A673 (cell line): ENCODE measurements around the gene CABLES2. TPM values are rescaled to one million over a fixed set of nuclear protein-coding genes. Genes with fewer than 3 reads are reported as not detected.

Experiments
- BruUV-seq: library from RNA; stranded (reverse); fragments of 400-500 nt; replicated peaks from 2 replicates; lab custom pipeline; 2021; lab: Mats Ljungman, UMichigan
- CTCF ChIA-PET: fragments of 300-600 bp; sonication (Branson Sonifier 250); formaldehyde crosslinking; loops from one replicate; lab custom pipeline; 2022; ENCODE audit warnings: antibody characterized with exemption; lab: Charles Lee
- POLR2A ChIA-PET: fragments of 300-600 bp; sonication (Branson Sonifier 250); formaldehyde crosslinking; loops from one replicate; lab custom pipeline; 2022; ENCODE audit warnings: antibody characterized with exemption; ENCODE audit not compliant: low non-redundant PET; lab: Charles Lee
- DNase-seq: peaks from one replicate; pipeline ENCODE4 v3.0.0-alpha.2; 2015; ENCODE audit warnings: low spot score
- H3K27ac ChIP-seq: fragments of 200-600 bp; sonication (generic); 2 replicates; pipeline ENCODE4 v1.5.1; 2016; ENCODE audit warnings: mixed run types, low read depth, mild to moderate bottlenecking, mixed read lengths, antibody characterized with exemption, low read length; ENCODE audit not compliant: poor library complexity, severe bottlenecking
- H3K27me3 ChIP-seq: fragments of 200-600 bp; sonication (generic); replicated peaks from 2 replicates; pipeline ENCODE4 v1.6.1; 2017; ENCODE audit warnings: mixed run types, low read depth, mild to moderate bottlenecking, mixed read lengths, antibody characterized with exemption, low read length; ENCODE audit not compliant: insufficient read depth, poor library complexity
- H3K36me3 ChIP-seq: fragments of 200-600 bp; sonication (generic); 2 replicates; pipeline ENCODE4 v1.6.1; 2016; ENCODE audit warnings: mixed run types, mild to moderate bottlenecking, mixed read lengths, antibody characterized with exemption, low read length; ENCODE audit not compliant: insufficient read depth, poor library complexity, severe bottlenecking
- H3K4me1 ChIP-seq: fragments of 200-600 bp; sonication (generic); 2 replicates; pipeline ENCODE4 v1.6.1; 2017; ENCODE audit warnings: mixed run types, mild to moderate bottlenecking, mixed read lengths, antibody characterized with exemption, low read length; ENCODE audit not compliant: insufficient read depth, poor library complexity, severe bottlenecking
- H3K4me3 ChIP-seq: fragments of 200-600 bp; sonication (generic); 2 replicates; pipeline ENCODE4 v1.5.1; 2016; ENCODE audit warnings: low read depth, mixed run types, mild to moderate bottlenecking, mixed read lengths, low read length; ENCODE audit not compliant: poor library complexity, severe bottlenecking
- H3K9me3 ChIP-seq: fragments of 200-600 bp; sonication (generic); 2 replicates; pipeline ENCODE4 v1.6.1; 2016; ENCODE audit warnings: mixed run types, low read depth, mild to moderate bottlenecking, mixed read lengths, antibody characterized with exemption, low read length; ENCODE audit not compliant: poor library complexity, severe bottlenecking
- EZH2 ChIP-seq: fragments of 200-600 bp; sonication (generic); IDR thresholded peaks from 2 replicates; pipeline ENCODE4 v1.6.1; 2017; ENCODE audit warnings: borderline replicate concordance, low read depth, mild to moderate bottlenecking, mixed read lengths, antibody characterized with exemption, low read length; ENCODE audit not compliant: poor library complexity, severe bottlenecking
- intact Hi-C: fragments of 100-400 bp; cut with micrococcal nuclease; formaldehyde crosslinking; loops from one replicate; pipeline ENCODE4 v1.10.0; 2022; ENCODE audit not compliant: unreplicated experiment
- total RNA-seq: library from RNA; stranded (reverse); gene quantifications from 2 replicates; pipeline ENCODE4 v1.2.3, GENCODE V29; 2021
- TF ChIP-seq, protein P1 (sequence below): fragments of 300-800, 200-600 bp; sonication (generic); conservative IDR thresholded peaks from 2 replicates; pipeline ENCODE4 v1.5.1; 2017; ENCODE audit warnings: low read depth, mild to moderate bottlenecking, antibody characterized with exemption, low read length, moderate library complexity, mixed read lengths

The CABLES2 gene
- total RNA-seq, 1 experiment from 2014 or later: 11.8 TPM

- H3K4me3 ChIP-seq: peak overlapping the region; percentile 58
- no TSS peak for BruUV-seq
- H3K4me1 ChIP-seq: peaks cover 29% of the 10 kb centered on the region
- no peaks in the 10 kb centered on the region for H3K36me3 ChIP-seq
- no peaks in the 10 kb centered on the region for H3K9me3 ChIP-seq
- peaks cover 23% of the 10 kb centered on the region for H3K27me3 ChIP-seq
- intact Hi-C loops: no loop called here
- ChIA-PET POLR2A (no interaction called here), CTCF (interaction anchor here (0.9 kb wide), 1 partner anchor 21 kb away, joined by 3 read pairs; the partner anchor contains the start of gene RPS21)
- no peak overlapping the region for H3K27ac ChIP-seq
- DNase-seq: no peak
- no peak for TF ChIP-seq EZH2
- TF ChIP-seq, protein P1, sequence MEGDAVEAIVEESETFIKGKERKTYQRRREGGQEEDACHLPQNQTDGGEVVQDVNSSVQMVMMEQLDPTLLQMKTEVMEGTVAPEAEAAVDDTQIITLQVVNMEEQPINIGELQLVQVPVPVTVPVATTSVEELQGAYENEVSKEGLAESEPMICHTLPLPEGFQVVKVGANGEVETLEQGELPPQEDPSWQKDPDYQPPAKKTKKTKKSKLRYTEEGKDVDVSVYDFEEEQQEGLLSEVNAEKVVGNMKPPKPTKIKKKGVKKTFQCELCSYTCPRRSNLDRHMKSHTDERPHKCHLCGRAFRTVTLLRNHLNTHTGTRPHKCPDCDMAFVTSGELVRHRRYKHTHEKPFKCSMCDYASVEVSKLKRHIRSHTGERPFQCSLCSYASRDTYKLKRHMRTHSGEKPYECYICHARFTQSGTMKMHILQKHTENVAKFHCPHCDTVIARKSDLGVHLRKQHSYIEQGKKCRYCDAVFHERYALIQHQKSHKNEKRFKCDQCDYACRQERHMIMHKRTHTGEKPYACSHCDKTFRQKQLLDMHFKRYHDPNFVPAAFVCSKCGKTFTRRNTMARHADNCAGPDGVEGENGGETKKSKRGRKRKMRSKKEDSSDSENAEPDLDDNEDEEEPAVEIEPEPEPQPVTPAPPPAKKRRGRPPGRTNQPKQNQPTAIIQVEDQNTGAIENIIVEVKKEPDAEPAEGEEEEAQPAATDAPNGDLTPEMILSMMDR: no peak
These were observed 40.5 kb downstream of the CABLES2 start for GRCh38 chr20:62366370-62367135.

DNA sequence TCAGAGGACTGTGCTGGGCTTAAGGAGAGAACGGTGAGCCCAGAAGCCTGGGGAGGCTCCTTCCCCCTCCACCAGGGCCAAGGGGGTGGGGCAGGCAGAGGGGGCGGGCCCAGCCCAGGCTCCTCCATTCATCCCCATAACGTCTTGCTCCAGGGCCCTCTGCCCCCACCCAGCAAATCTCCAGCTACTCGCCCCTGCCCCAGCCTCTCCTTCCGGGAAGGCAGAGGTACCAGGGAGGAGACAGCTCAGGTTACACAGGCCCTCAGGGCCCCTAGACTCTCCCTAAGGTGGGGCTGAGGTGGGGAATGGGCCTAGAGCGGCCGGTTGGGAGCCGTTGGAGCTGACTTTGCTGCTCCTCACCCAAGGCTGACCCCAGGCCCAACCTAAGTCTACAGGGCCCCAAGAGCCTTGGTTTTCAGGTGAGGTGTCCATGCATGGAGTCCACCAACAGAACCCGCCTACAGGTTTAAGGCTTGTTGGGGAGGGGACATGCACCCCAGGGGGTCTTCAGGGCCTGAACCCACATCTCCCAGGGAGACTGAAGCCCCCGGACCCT, 41.2 kb downstream of the CABLES2 start:
- H3K27me3 ChIP-seq: peaks cover 23% of the 10 kb centered on the region
- peak overlapping the region; percentile 58 for H3K4me3 ChIP-seq
- BruUV-seq: no TSS peak
- ChIA-PET CTCF (interaction anchor here (0.5 kb wide), 1 partner anchor 456 kb away, joined by 3 read pairs; no protein-coding TSS in a partner anchor), POLR2A (no interaction called here)
- H3K36me3 ChIP-seq: no peaks in the 10 kb centered on the region
- TF ChIP-seq EZH2: no peak
- TF ChIP-seq, protein P1: no peak
- H3K4me1 ChIP-seq: peaks cover 29% of the 10 kb centered on the region
- H3K9me3 ChIP-seq: no peaks in the 10 kb centered on the region
- DNase-seq: peak; percentile 60
- H3K27ac ChIP-seq: no peak overlapping the region
- intact Hi-C loops: no loop called here

GRCh38 chr20:62364911-62365736, 42.0 kb downstream of the CABLES2 start:
- no peak overlapping the region for H3K4me3 ChIP-seq
- H3K9me3 ChIP-seq: no peaks in the 10 kb centered on the region
- intact Hi-C loops: no loop called here
- no peaks in the 10 kb centered on the region for H3K36me3 ChIP-seq
- peaks cover 29% of the 10 kb centered on the region for H3K4me1 ChIP-seq
- ChIA-PET CTCF (interaction anchor here (0.5 to 1.0 kb wide), 2 partner anchors 17 to 457 kb away, joined by 3 read pairs; no protein-coding TSS in a partner anchor), POLR2A (no interaction called here)
- peaks cover 23% of the 10 kb centered on the region for H3K27me3 ChIP-seq
- no TSS peak for BruUV-seq
- no peak overlapping the region for H3K27ac ChIP-seq
- DNase-seq: no peak
- TF ChIP-seq EZH2: no peak
- TF ChIP-seq, protein P1: no peak
